HepG2 (cell line): ENCODE results near the gene ANKRD52. TPM values are rescaled to one million over a fixed set of nuclear protein-coding genes. Genes with fewer than 3 reads are reported as not detected.

Source experiments
- FUBP1 ChIP-seq: sonication (generic); formaldehyde crosslinking; IDR thresholded peaks from 2 replicates; pipeline ENCODE4 v1.5.1; 2020; ENCODE audit warnings: missing genetic modification reagents, mild to moderate bottlenecking, borderline replicate concordance
- HMGXB3 ChIP-seq: sonication (generic); formaldehyde crosslinking; IDR thresholded peaks from 2 replicates; pipeline ENCODE4 v1.4.0; 2020; ENCODE audit warnings: missing genetic modification reagents, borderline replicate concordance
- KMT2A ChIP-seq: sonication (generic); formaldehyde crosslinking; IDR thresholded peaks from 2 replicates; pipeline ENCODE4 v1.4.0; 2020; ENCODE audit warnings: missing genetic modification reagents
- SP4 ChIP-seq: sonication (generic); formaldehyde crosslinking; IDR thresholded peaks from 2 replicates; pipeline ENCODE4 v1.8.1; 2023; ENCODE audit warnings: mild to moderate bottlenecking, missing genetic modification reagents
- ZNF143 ChIP-seq: sonication (generic); formaldehyde crosslinking; IDR thresholded peaks from 2 replicates; pipeline ENCODE4 v1.4.0; 2020; ENCODE audit warnings: missing genetic modification reagents
- ZNF205 ChIP-seq: IDR thresholded peaks from 2 replicates; pipeline ENCODE4 v1.6.1; 2018; ENCODE audit warnings: missing biosample characterization, missing genetic modification reagents
- ZNF446 ChIP-seq: sonication (generic); formaldehyde crosslinking; IDR thresholded peaks from 2 replicates; pipeline ENCODE4 v1.5.0; 2020; ENCODE audit warnings: mild to moderate bottlenecking, missing genetic modification reagents
- polyA plus RNA-seq, 8 experiments: library from polyadenylated mRNA; depleted of rRNA in 3 of 8; stranded (reverse) in 7 of 8; unstranded in 1 of 8; fragments of >200 nt; fragmentation: Illumina TruSeq in 4 of 8; extraction: Trizol in 4 of 8; gene quantifications; 2 replicates each; pipeline versions ENCODE4 v1.2.1 to v1.2.3, GENCODE V29; 2011 to 2016; ENCODE audit warnings: low read depth in 4 of 8, missing spikeins in 1 of 8, mixed read lengths in 1 of 8; ENCODE audit not compliant: insufficient read depth in 1 of 8
- total RNA-seq, 5 experiments: library from RNA; depleted of rRNA; stranded (reverse); fragments of >200 nt; fragmentation: Illumina TruSeq; extraction: Trizol; gene quantifications; 2 replicates each; pipeline ENCODE4 v1.2.3, GENCODE V29; 2016; ENCODE audit warnings: low read depth in 1 of 5
- TF ChIP-seq, protein P1 (sequence below): sonication (generic); formaldehyde crosslinking; IDR thresholded peaks from 2 replicates; pipeline ENCODE4 v1.4.0; 2020; ENCODE audit warnings: mild to moderate bottlenecking, low read depth, missing genetic modification reagents
- TF ChIP-seq, protein P2 (sequence below): sonication (generic); formaldehyde crosslinking; IDR thresholded peaks from 2 replicates; pipeline ENCODE4 v1.5.0; 2020; ENCODE audit warnings: missing genetic modification reagents, mild to moderate bottlenecking, borderline replicate concordance
- TF ChIP-seq, protein P3 (sequence below): conservative IDR thresholded peaks from 2 replicates; pipeline ENCODE4 v1.6.1; 2018; ENCODE audit warnings: missing genetic modification reagents
- TF ChIP-seq, protein P4 (sequence below): sonication (generic); formaldehyde crosslinking; IDR thresholded peaks from 2 replicates; pipeline ENCODE4 v1.4.0; 2020; ENCODE audit warnings: mild to moderate bottlenecking, missing genetic modification reagents, borderline replicate concordance

Gene ANKRD52
- total and polyA plus RNA-seq, 2 of the 13 experiments (the other 11 are each of a cell fraction or from before 2014, with no cell fraction given), result 7.8 to 9.2 TPM

GRCh38 chr12:56189918-56190694 is 68.1 kb downstream of the ANKRD52 start (continued):
- TF ChIP-seq FUBP1 (CRISPR knock-in tag) (no peak), ZNF143 (CRISPR knock-in tag) (peak; percentile 30; the same call in 1 of the 2 replicates), ZNF205 (CRISPR knock-in tag) (peak; percentile 80), ZNF446 (CRISPR knock-in tag) (0 out of 2 replicates have a peak, but pooled peaks have one; percentile 24), KMT2A (CRISPR knock-in tag) (no peak; the same call in 1 of the 2 replicates), HMGXB3 (CRISPR knock-in tag) (no peak), SP4 (CRISPR knock-in tag) (no peak)
- TF ChIP-seq, protein P1, sequence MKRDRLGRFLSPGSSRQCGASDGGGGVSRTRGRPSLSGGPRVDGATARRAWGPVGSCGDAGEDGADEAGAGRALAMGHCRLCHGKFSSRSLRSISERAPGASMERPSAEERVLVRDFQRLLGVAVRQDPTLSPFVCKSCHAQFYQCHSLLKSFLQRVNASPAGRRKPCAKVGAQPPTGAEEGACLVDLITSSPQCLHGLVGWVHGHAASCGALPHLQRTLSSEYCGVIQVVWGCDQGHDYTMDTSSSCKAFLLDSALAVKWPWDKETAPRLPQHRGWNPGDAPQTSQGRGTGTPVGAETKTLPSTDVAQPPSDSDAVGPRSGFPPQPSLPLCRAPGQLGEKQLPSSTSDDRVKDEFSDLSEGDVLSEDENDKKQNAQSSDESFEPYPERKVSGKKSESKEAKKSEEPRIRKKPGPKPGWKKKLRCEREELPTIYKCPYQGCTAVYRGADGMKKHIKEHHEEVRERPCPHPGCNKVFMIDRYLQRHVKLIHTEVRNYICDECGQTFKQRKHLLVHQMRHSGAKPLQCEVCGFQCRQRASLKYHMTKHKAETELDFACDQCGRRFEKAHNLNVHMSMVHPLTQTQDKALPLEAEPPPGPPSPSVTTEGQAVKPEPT (CRISPR knock-in tag), result no peak
- TF ChIP-seq, protein P2, sequence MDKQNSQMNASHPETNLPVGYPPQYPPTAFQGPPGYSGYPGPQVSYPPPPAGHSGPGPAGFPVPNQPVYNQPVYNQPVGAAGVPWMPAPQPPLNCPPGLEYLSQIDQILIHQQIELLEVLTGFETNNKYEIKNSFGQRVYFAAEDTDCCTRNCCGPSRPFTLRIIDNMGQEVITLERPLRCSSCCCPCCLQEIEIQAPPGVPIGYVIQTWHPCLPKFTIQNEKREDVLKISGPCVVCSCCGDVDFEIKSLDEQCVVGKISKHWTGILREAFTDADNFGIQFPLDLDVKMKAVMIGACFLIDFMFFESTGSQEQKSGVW (CRISPR knock-in tag), result no peak
- TF ChIP-seq, protein P3, sequence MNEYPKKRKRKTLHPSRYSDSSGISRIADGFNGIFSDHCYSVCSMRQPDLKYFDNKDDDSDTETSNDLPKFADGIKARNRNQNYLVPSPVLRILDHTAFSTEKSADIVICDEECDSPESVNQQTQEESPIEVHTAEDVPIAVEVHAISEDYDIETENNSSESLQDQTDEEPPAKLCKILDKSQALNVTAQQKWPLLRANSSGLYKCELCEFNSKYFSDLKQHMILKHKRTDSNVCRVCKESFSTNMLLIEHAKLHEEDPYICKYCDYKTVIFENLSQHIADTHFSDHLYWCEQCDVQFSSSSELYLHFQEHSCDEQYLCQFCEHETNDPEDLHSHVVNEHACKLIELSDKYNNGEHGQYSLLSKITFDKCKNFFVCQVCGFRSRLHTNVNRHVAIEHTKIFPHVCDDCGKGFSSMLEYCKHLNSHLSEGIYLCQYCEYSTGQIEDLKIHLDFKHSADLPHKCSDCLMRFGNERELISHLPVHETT (CRISPR knock-in tag), result 0 out of 2 replicates have a peak, but pooled peaks have one; percentile 18
- TF ChIP-seq, protein P4, sequence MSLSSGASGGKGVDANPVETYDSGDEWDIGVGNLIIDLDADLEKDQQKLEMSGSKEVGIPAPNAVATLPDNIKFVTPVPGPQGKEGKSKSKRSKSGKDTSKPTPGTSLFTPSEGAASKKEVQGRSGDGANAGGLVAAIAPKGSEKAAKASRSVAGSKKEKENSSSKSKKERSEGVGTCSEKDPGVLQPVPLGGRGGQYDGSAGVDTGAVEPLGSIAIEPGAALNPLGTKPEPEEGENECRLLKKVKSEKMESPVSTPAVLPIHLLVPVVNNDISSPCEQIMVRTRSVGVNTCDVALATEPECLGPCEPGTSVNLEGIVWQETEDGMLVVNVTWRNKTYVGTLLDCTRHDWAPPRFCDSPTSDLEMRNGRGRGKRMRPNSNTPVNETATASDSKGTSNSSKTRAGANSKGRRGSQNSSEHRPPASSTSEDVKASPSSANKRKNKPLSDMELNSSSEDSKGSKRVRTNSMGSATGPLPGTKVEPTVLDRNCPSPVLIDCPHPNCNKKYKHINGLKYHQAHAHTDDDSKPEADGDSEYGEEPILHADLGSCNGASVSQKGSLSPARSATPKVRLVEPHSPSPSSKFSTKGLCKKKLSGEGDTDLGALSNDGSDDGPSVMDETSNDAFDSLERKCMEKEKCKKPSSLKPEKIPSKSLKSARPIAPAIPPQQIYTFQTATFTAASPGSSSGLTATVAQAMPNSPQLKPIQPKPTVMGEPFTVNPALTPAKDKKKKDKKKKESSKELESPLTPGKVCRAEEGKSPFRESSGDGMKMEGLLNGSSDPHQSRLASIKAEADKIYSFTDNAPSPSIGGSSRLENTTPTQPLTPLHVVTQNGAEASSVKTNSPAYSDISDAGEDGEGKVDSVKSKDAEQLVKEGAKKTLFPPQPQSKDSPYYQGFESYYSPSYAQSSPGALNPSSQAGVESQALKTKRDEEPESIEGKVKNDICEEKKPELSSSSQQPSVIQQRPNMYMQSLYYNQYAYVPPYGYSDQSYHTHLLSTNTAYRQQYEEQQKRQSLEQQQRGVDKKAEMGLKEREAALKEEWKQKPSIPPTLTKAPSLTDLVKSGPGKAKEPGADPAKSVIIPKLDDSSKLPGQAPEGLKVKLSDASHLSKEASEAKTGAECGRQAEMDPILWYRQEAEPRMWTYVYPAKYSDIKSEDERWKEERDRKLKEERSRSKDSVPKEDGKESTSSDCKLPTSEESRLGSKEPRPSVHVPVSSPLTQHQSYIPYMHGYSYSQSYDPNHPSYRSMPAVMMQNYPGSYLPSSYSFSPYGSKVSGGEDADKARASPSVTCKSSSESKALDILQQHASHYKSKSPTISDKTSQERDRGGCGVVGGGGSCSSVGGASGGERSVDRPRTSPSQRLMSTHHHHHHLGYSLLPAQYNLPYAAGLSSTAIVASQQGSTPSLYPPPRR (CRISPR knock-in tag), result no peak
